ENCODE data around the gene SDC4.

DNA sequence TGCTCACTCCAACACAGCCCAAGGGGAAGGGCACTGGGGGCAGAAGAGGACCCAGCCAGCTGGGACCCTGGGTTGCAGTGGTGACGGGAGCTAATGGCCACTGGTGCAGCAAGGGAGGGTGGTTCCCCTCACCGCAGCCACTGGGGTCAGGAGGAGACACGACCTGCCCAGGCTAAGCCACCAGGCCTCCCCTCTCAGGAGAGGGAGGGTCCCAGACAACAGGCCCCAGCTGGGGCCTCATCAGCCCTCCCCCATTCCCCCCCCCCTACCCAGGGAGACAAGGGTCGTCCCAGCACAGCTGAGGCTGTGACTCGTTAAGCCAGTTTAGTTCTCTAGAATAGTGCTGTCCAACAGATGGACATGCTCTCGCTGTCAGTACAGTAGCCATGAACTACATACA lies 22.9 kb downstream of the SDC4 start:
- TF ChIP-seq SREBF2 (IDR thresholded peaks at IDR 0.05; ENCODE audit: low read length) (no peak), POLR2A (IDR thresholded peaks at IDR 0.05; ENCODE audit: low read depth, low read length) (no peak), MTA3 (IDR thresholded peaks at IDR 0.05; ENCODE audit: borderline replicate concordance, low read length) (no peak), RB1 (IDR thresholded peaks at IDR 0.05; ENCODE audit: borderline replicate concordance) (no peak), ZNF24 (IDR thresholded peaks at IDR 0.05) (no peak)
- TF ChIP-seq, protein P1, sequence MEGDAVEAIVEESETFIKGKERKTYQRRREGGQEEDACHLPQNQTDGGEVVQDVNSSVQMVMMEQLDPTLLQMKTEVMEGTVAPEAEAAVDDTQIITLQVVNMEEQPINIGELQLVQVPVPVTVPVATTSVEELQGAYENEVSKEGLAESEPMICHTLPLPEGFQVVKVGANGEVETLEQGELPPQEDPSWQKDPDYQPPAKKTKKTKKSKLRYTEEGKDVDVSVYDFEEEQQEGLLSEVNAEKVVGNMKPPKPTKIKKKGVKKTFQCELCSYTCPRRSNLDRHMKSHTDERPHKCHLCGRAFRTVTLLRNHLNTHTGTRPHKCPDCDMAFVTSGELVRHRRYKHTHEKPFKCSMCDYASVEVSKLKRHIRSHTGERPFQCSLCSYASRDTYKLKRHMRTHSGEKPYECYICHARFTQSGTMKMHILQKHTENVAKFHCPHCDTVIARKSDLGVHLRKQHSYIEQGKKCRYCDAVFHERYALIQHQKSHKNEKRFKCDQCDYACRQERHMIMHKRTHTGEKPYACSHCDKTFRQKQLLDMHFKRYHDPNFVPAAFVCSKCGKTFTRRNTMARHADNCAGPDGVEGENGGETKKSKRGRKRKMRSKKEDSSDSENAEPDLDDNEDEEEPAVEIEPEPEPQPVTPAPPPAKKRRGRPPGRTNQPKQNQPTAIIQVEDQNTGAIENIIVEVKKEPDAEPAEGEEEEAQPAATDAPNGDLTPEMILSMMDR (IDR thresholded peaks at IDR 0.05 in 2 of 3, conservative IDR thresholded peaks at IDR 0.05 in 1 of 3; ENCODE audit: control insufficient read depth in 2 of 3, extremely low read depth in 1 of 3, insufficient read depth in 1 of 3, low read depth in 3 of 3, low read length in 3 of 3) = no peak

Measured in GM12878 (cell line).